Effector memory CD8-positive, alpha-beta T cell (primary cell): Measurements from ENCODE around the gene ZNF644.
A peak's percentile ranks its signal among the peaks of the same experiment; 100 is the strongest.

Source experiments
- ATAC-seq: fragments of 150-1000 bp; cut with Tn5 transposase; replicated peaks from 2 replicates; pipeline ENCODE4 v1.10.0; 2021; ENCODE audit warnings: mild to moderate bottlenecking, moderate library complexity
- DNase-seq, 3 experiments: peaks; one replicate each; pipeline ENCODE4 v3.0.0; 2021
- H3K27ac Mint-ChIP-seq, 2 donors: one replicate each; pipeline ENCODE4 v1.8.0; 2022; ENCODE audit warnings: mild to moderate bottlenecking in 2 of 2, mixed read lengths in 2 of 2, moderate library complexity in 2 of 2
- H3K27me3 Mint-ChIP-seq, 2 donors: one replicate each; pipeline ENCODE4 v1.8.0; 2022; ENCODE audit warnings: mixed read lengths in 2 of 2
- H3K36me3 Mint-ChIP-seq: one replicate; pipeline ENCODE4 v1.8.0; 2022; ENCODE audit warnings: mild to moderate bottlenecking, moderate library complexity, mixed read lengths; ENCODE audit not compliant: insufficient read depth
- H3K4me1 Mint-ChIP-seq, 2 donors: one replicate each; pipeline ENCODE4 v1.8.0; 2022; ENCODE audit warnings: low read depth in 2 of 2, mixed read lengths in 2 of 2
- H3K4me3 Mint-ChIP-seq, 2 donors: one replicate each; pipeline ENCODE4 v1.8.0; 2022; ENCODE audit warnings: mild to moderate bottlenecking in 2 of 2, mixed read lengths in 2 of 2, moderate library complexity in 2 of 2
- H3K9me3 Mint-ChIP-seq, 2 donors: one replicate each; pipeline ENCODE4 v1.8.0; 2022; ENCODE audit warnings: mixed read lengths in 2 of 2

The ZNF644 gene

GRCh38 chr1:90990779-90991178 is 31.1 kb downstream of the ZNF644 start:
- Mint-ChIP-seq H3K27me3 (no peaks in the 10 kb centered on the region), H3K36me3 (peaks cover 16% of the 10 kb centered on the region), H3K4me1 (peaks cover 46 to 91% of the 10 kb centered on the region in 2 donors), H3K27ac (no peak overlapping the region), H3K4me3 (peak overlapping the region in 1 of 2 donors; percentile 37), H3K9me3 (peaks cover 2 to 9% of the 10 kb centered on the region in 2 donors)
- ATAC-seq (peak; percentile 37), DNase-seq (no peak)

DNA sequence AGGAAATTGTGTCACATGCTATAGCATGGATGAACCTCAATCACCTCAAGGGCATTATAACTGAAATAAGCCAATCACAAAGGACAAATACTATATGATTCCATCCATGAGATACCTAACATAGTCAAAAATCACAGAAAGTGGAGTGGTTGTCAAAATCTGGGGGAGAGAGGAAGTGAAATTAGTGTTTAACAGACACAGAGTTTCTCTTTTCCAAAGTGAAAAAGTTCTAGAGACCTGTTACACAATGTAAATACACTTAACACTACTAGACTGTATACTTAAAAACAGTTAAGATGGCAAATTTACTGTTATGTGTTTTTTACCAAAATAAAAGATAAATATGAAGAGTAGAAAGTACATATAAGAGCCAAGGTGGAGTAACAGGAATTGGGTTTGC is 31.8 kb downstream of the ZNF644 start:
- Mint-ChIP-seq H3K36me3 (peaks cover 16% of the 10 kb centered on the region), H3K4me1 (peaks cover 47 to 88% of the 10 kb centered on the region in 2 donors)

DNA sequence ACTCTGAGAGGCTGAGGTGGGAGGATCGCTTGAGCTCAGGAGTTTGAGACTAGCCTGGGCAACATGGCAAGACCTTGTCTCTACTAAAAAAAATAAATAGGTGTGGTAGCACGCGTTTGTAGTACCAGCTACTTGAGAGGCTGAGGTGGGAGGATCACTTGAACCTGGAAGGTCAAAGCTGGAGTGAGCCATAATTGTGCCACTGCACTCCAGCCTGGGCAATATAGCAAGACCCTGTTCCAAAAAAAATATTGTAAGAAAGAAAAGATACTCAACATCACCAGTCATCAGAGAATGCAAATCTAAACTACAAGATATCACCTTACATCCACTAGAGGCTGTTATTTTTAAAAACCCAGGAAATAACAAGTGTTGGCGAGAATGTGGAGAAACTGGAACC is 32.5 kb downstream of the ZNF644 start:
- peaks cover 40 to 81% of the 10 kb centered on the region in 2 donors for H3K4me1 Mint-ChIP-seq

More for the DNA sequence above, 31.8 kb downstream of the ZNF644 start:
- ATAC-seq = no peak
- Mint-ChIP-seq H3K9me3 (peaks cover 2 to 9% of the 10 kb centered on the region in 2 donors), H3K4me3 (peak overlapping the region in 1 of 2 donors; percentile 37), H3K27me3 (no peaks in the 10 kb centered on the region), H3K27ac (no peak overlapping the region)
- DNase-seq = no peak

DNA sequence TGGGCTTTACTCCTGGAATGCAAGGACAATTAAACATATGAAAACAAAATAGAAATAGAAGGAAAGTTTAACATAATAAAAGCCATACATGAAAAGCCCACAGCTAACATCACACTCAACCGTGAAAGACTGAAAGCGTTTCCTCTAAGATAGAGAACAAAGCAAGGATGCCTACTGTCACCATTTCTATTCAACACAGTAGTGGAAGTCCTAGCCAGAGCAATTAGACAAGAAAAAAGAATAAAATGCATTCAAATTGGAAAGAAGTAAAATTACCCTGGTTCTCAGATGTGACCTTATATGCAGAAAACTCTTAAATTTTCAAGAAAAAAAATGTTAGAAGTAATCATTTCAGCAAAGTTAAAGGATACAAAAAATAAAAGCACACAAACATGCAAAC is 34.0 kb downstream of the ZNF644 start:
- Mint-ChIP-seq H3K4me1 (peaks cover 37 to 80% of the 10 kb centered on the region in 2 donors), H3K36me3 (peaks cover 23% of the 10 kb centered on the region), H3K27me3 (no peaks in the 10 kb centered on the region), H3K27ac (no peak overlapping the region), H3K9me3 (peaks cover 2 to 9% of the 10 kb centered on the region in 2 donors), H3K4me3 (peak overlapping the region in 1 of 2 donors; percentile 32)
- ATAC-seq (no peak), DNase-seq (no peak)

More for the DNA sequence above, 32.5 kb downstream of the ZNF644 start:
- DNase-seq = no peak
- ATAC-seq = no peak
- H3K4me3 Mint-ChIP-seq = no peak overlapping the region
- no peak overlapping the region for H3K27ac Mint-ChIP-seq
- H3K27me3 Mint-ChIP-seq = no peaks in the 10 kb centered on the region
- H3K9me3 Mint-ChIP-seq = peaks cover 2 to 9% of the 10 kb centered on the region in 2 donors
- peaks cover 16% of the 10 kb centered on the region for H3K36me3 Mint-ChIP-seq

GRCh38 chr1:90986953-90987352 is 34.9 kb downstream of the ZNF644 start:
- H3K36me3 Mint-ChIP-seq = peaks cover 26% of the 10 kb centered on the region
- no peaks in the 10 kb centered on the region for H3K27me3 Mint-ChIP-seq
- peaks cover 35 to 81% of the 10 kb centered on the region in 2 donors for H3K4me1 Mint-ChIP-seq
- peak overlapping the region in 1 of 2 donors; percentile 71 for H3K27ac Mint-ChIP-seq
- peak overlapping the region; percentile 13 to 32 for H3K4me3 Mint-ChIP-seq
- H3K9me3 Mint-ChIP-seq = peaks cover 2 to 9% of the 10 kb centered on the region in 2 donors
- DNase-seq = no peak
- ATAC-seq = no peak

- Mint-ChIP-seq H3K9me3 (no peaks in the 10 kb centered on the region), H3K36me3 (peaks cover 34% of the 10 kb centered on the region), H3K4me1 (peaks cover 25 to 45% of the 10 kb centered on the region in 2 donors), H3K4me3 (no peak overlapping the region), H3K27ac (no peak overlapping the region), H3K27me3 (no peaks in the 10 kb centered on the region)
- no peak for DNase-seq
- no peak for ATAC-seq
Observed at GRCh38 chr1:90977522-90977921, 44.3 kb downstream of the ZNF644 start.

DNA sequence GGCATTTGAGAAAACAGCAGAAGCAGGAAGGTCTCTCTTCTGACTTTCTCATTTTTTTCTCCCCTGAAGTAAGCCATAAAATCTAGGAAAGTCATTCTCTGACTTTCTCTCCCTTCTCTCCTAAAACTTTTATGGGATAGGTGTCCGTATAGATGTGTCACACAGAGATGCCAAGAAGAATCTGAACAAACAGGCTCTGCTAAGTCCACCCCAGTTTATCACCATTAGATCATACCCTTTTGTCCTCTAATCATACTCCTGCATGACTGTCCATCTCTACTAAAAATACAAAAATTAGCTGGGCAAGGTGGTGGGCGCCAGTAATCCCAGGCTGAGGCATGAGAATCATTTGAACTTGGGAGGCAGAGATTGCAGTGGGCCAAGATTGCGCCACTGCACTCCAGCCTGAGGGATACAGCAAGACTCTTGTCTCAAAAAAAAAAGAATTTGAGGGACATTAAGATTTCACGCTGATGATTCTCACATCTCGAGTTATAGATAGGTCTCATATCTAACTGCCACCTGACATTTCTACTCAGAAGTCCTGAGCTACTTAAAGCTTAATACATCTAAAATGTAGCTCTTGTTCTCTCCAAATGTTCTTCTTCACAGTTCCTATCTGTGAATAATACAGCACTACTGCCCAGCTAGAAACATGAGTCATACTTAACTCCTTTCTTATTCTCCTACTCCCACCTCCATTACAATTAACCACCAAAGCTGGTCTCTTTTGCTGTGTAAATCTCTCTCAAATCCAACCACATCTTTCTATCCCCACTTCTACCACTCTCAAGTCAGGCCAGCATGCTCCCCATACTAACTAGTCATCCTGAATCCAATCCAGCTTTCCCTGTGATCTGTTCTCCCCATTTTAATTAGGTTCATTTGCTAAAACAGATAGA is 47.7 kb downstream of the ZNF644 start:
- Mint-ChIP-seq H3K4me1 (peaks cover 24 to 46% of the 10 kb centered on the region in 2 donors), H3K36me3 (peaks cover 20% of the 10 kb centered on the region), H3K9me3 (no peaks in the 10 kb centered on the region), H3K27me3 (no peaks in the 10 kb centered on the region), H3K4me3 (no peak overlapping the region), H3K27ac (peak overlapping the region in 1 of 2 donors; percentile 44)
- DNase-seq (no peak), ATAC-seq (peak; percentile 22)

DNA sequence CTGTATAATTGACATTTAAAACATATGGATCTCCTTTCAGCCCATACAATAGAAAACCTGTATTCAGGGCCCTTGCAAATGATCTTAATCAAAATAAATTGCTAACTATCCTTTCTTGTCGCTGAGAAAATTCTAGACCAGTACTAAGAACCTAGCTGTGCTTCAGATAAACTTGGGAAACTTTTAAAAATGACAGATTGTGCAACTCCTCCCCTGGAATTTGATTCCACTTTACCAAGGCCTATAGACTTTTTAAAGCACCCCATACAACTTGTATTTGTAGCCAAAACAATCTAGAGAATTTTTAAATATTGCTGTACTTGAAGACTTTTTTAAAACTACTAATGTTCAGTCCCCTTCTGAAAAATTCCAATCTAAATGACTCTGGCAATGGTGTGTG is 51.6 kb downstream of the ZNF644 start:
- peaks cover 26 to 55% of the 10 kb centered on the region in 2 donors for H3K4me1 Mint-ChIP-seq
- no peaks in the 10 kb centered on the region for H3K9me3 Mint-ChIP-seq

GRCh38 chr1:90969241-90969640 is 52.6 kb downstream of the ZNF644 start:
- ATAC-seq (no peak), DNase-seq (no peak)
- Mint-ChIP-seq H3K4me1 (peaks cover 22 to 50% of the 10 kb centered on the region in 2 donors), H3K27ac (no peak overlapping the region), H3K36me3 (peaks cover 10% of the 10 kb centered on the region), H3K27me3 (no peaks in the 10 kb centered on the region), H3K4me3 (no peak overlapping the region), H3K9me3 (no peaks in the 10 kb centered on the region)

More for the DNA sequence above, 51.6 kb downstream of the ZNF644 start:
- Mint-ChIP-seq H3K4me3 (no peak overlapping the region), H3K36me3 (peaks cover 15% of the 10 kb centered on the region), H3K27me3 (no peaks in the 10 kb centered on the region), H3K27ac (peak overlapping the region in 1 of 2 donors; percentile 63)
- DNase-seq = no peak
- ATAC-seq = no peak

GRCh38 chr1:90964444-90965035 is 57.3 kb downstream of the ZNF644 start:
- Mint-ChIP-seq H3K9me3 (no peaks in the 10 kb centered on the region), H3K27me3 (no peaks in the 10 kb centered on the region), H3K36me3 (peaks cover 5% of the 10 kb centered on the region), H3K27ac (peak overlapping the region; percentile 35 to 51), H3K4me1 (peaks cover 27 to 44% of the 10 kb centered on the region in 2 donors), H3K4me3 (no peak overlapping the region)
- DNase-seq = no peak
- ATAC-seq = no peak

DNA sequence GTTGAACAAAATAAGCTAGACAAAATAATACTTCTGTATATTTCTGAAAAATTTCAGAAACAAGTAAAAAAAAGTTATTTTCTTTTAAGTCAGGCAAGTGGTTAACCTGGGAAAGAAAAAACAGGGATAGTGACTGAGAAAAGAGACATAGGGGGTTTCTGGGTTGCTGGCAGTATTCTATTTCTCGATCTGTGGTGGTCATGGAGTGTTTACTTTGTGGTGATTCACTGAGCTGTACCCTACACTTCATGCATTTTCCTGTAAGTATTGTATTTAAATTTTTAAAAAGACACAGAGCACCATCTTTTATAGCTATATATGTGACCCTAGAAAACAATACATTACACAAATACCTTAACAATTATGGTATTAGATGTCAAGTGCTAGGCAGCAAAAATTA is 58.2 kb downstream of the ZNF644 start:
- H3K9me3 Mint-ChIP-seq = no peaks in the 10 kb centered on the region
- no peak for DNase-seq
- peaks cover 28 to 39% of the 10 kb centered on the region in 2 donors for H3K4me1 Mint-ChIP-seq
- no peak overlapping the region for H3K27ac Mint-ChIP-seq
- no peak for ATAC-seq
- peaks cover 2% of the 10 kb centered on the region for H3K36me3 Mint-ChIP-seq
- H3K27me3 Mint-ChIP-seq = no peaks in the 10 kb centered on the region
- H3K4me3 Mint-ChIP-seq = no peak overlapping the region

GRCh38 chr1:90963236-90963635 is 58.6 kb downstream of the ZNF644 start:
- ATAC-seq = no peak
- Mint-ChIP-seq H3K27ac (no peak overlapping the region), H3K4me1 (peaks cover 32 to 43% of the 10 kb centered on the region in 2 donors)

GRCh38 chr1:90959352-90960206 is 62.3 kb downstream of the ZNF644 start:
- peaks cover 47 to 60% of the 10 kb centered on the region in 2 donors for H3K4me1 Mint-ChIP-seq
- ATAC-seq (no peak), DNase-seq (no peak)
- no peaks in the 10 kb centered on the region for H3K27me3 Mint-ChIP-seq
- peaks cover 6% of the 10 kb centered on the region for H3K36me3 Mint-ChIP-seq
- H3K9me3 Mint-ChIP-seq = no peaks in the 10 kb centered on the region
- H3K4me3 Mint-ChIP-seq = no peak overlapping the region
- no peak overlapping the region for H3K27ac Mint-ChIP-seq

More at GRCh38 chr1:90963236-90963635, 58.6 kb downstream of the ZNF644 start:
- no peak for DNase-seq
- no peaks in the 10 kb centered on the region for H3K27me3 Mint-ChIP-seq
- H3K9me3 Mint-ChIP-seq = no peaks in the 10 kb centered on the region
- H3K4me3 Mint-ChIP-seq = no peak overlapping the region
- peaks cover 4% of the 10 kb centered on the region for H3K36me3 Mint-ChIP-seq
